GM23338 (cell line): ENCODE measurements around the gene RYR3. TPM values are rescaled to one million over a fixed set of nuclear protein-coding genes. Genes with fewer than 3 reads are reported as not detected.
"Not testable (repeated sequence)": the region's sequence is repeated elsewhere in the genome, so short reads cannot be mapped to it uniquely, and the experiment has no call there.

Source experiments
- ATAC-seq: fragments of 200-7000 bp; cut with Tn5 transposase; 3 replicates; pipeline ENCODE4 v1.9.1; 2020
- DNase-seq: peaks from one replicate; pipeline ENCODE4 v3.0.0-alpha.2; 2015; ENCODE audit warnings: low spot score
- H2AFZ ChIP-seq: fragments of 200-600 bp; sonication (generic); 2 replicates; pipeline ENCODE4 v1.8.0; 2016; ENCODE audit warnings: antibody characterized with exemption, mild to moderate bottlenecking, moderate library complexity
- H3F3A ChIP-seq: fragments of 200-600 bp; sonication (generic); replicated peaks from 2 replicates; pipeline ENCODE4 v1.8.0; 2017; ENCODE audit warnings: antibody characterized with exemption, mixed run types, low read depth
- H3K27ac ChIP-seq: fragments of 200-600 bp; sonication (generic); 2 replicates; pipeline ENCODE4 v1.6.1; 2016; ENCODE audit warnings: low read depth
- H3K27me3 ChIP-seq: fragments of 200-600 bp; sonication (generic); 2 replicates; pipeline ENCODE4 v1.8.0; 2016; ENCODE audit warnings: mild to moderate bottlenecking, mixed run types, moderate library complexity; ENCODE audit not compliant: insufficient read depth
- H3K36me3 ChIP-seq: fragments of 200-600 bp; sonication (generic); 2 replicates; pipeline ENCODE4 v1.8.0; 2016; ENCODE audit warnings: mild to moderate bottlenecking; ENCODE audit not compliant: insufficient read depth
- H3K4me1 ChIP-seq: fragments of 200-600 bp; sonication (generic); 2 replicates; pipeline ENCODE4 v1.8.0; 2016; ENCODE audit warnings: mild to moderate bottlenecking, moderate library complexity; ENCODE audit not compliant: insufficient read depth
- H3K4me2 ChIP-seq: fragments of 200-600 bp; sonication (generic); 2 replicates; pipeline ENCODE4 v1.7.1; 2017; ENCODE audit warnings: mixed run types
- H3K4me3 ChIP-seq: fragments of 200-600 bp; sonication (generic); 2 replicates; pipeline ENCODE4 v1.6.1; 2016; ENCODE audit warnings: mixed run types
- H3K79me2 ChIP-seq: fragments of 200-600 bp; sonication (generic); replicated peaks from 2 replicates; pipeline ENCODE4 v1.8.0; 2017; ENCODE audit warnings: mild to moderate bottlenecking; ENCODE audit not compliant: insufficient read depth
- H3K9me2 ChIP-seq: fragments of 200-600 bp; sonication (generic); 2 replicates; pipeline ENCODE4 v1.8.0; 2017; ENCODE audit not compliant: insufficient read depth
- H4K20me1 ChIP-seq: fragments of 200-600 bp; sonication (generic); replicated peaks from 2 replicates; pipeline ENCODE4 v1.8.0; 2017; ENCODE audit warnings: mild to moderate bottlenecking; ENCODE audit not compliant: insufficient read depth
- H3K27ac Mint-ChIP-seq: 2 replicates; pipeline ENCODE4 v1.8.0; 2020; ENCODE audit warnings: inconsistent platforms, mild to moderate bottlenecking, moderate library complexity, mixed read lengths
- H3K27me3 Mint-ChIP-seq: 3 replicates; pipeline ENCODE4 v1.8.0; 2022; ENCODE audit warnings: low read depth, mild to moderate bottlenecking, moderate library complexity, mixed read lengths, inconsistent platforms; ENCODE audit not compliant: insufficient read depth, poor library complexity
- H3K36me3 Mint-ChIP-seq: 3 replicates; pipeline ENCODE4 v1.8.0; 2021; ENCODE audit warnings: low read depth, mild to moderate bottlenecking, inconsistent platforms, moderate library complexity, mixed read lengths
- H3K4me1 Mint-ChIP-seq: 3 replicates; pipeline ENCODE4 v1.8.0; 2020; ENCODE audit warnings: mild to moderate bottlenecking, inconsistent platforms, mixed read lengths
- H3K4me3 Mint-ChIP-seq: 3 replicates; pipeline ENCODE4 v1.8.0; 2021; ENCODE audit warnings: moderate library complexity, mild to moderate bottlenecking, inconsistent platforms, mixed read lengths
- H3K9me3 Mint-ChIP-seq: 3 replicates; pipeline ENCODE4 v1.8.0; 2020; ENCODE audit warnings: moderate library complexity, mild to moderate bottlenecking, inconsistent platforms, mixed read lengths
- CREB1 ChIP-seq: fragments of 250-450 bp; sonication (Bioruptor Pico); IDR thresholded peaks from 2 replicates; pipeline ENCODE4 v1.5.0; 2020; ENCODE audit warnings: low read depth, mild to moderate bottlenecking, moderate library complexity
- EZH2phosphoT487 ChIP-seq: fragments of 200-600 bp; sonication (generic); IDR thresholded peaks from one replicate; pipeline ENCODE4 v1.8.1; 2018; ENCODE audit warnings: antibody characterized with exemption; ENCODE audit not compliant: unreplicated experiment
- JUNB ChIP-seq: IDR thresholded peaks from one replicate; pipeline ENCODE4 v1.6.1; 2016; ENCODE audit warnings: antibody characterized with exemption; ENCODE audit not compliant: unreplicated experiment
- POLR2AphosphoS5 ChIP-seq: IDR thresholded peaks from 2 replicates; pipeline ENCODE4 v1.6.1; 2016; ENCODE audit warnings: antibody characterized with exemption, low read depth
- STAT1 ChIP-seq: IDR thresholded peaks from one replicate; pipeline ENCODE4 v1.6.1; 2016; ENCODE audit warnings: antibody characterized with exemption; ENCODE audit not compliant: unreplicated experiment
- ZNF114 ChIP-seq: fragments of 250-450 bp; sonication (Bioruptor Pico); IDR thresholded peaks from 2 replicates; pipeline ENCODE4 v1.5.0; 2020; ENCODE audit warnings: mild to moderate bottlenecking, moderate library complexity
- polyA plus RNA-seq: library from polyadenylated mRNA; unstranded; fragments of >200 nt; fragmentation: Nextera tagmentation; extraction: Ambion mirVana; gene quantifications from 2 replicates; pipeline ENCODE4 v1.2.1, GENCODE V29; 2016
- total RNA-seq: library from RNA; depleted of rRNA; stranded (reverse); fragments of >200 nt; shearing (Covaris generic); gene quantifications from 2 replicates; pipeline ENCODE4 v1.2.3, GENCODE V29; 2014
- TF ChIP-seq, protein P1 (sequence below), 2 experiments: fragments of 200-600 bp in 1 of 2; sonication (generic) in 1 of 2; conservative IDR thresholded peaks; 2 replicates each; pipeline versions ENCODE4 v1.5.1 to v1.6.1; 2016 to 2017; ENCODE audit warnings: antibody characterized with exemption in 2 of 2, low read depth in 2 of 2, mild to moderate bottlenecking in 2 of 2, moderate library complexity in 1 of 2
- TF ChIP-seq, protein P2 (sequence below): IDR thresholded peaks from one replicate; pipeline ENCODE4 v1.6.1; 2018; ENCODE audit warnings: antibody characterized with exemption; ENCODE audit not compliant: unreplicated experiment

RYR3 gene
- total and polyA plus RNA-seq, 2 experiments from 2014 or later = 1.1 to 1.2 TPM

DNA sequence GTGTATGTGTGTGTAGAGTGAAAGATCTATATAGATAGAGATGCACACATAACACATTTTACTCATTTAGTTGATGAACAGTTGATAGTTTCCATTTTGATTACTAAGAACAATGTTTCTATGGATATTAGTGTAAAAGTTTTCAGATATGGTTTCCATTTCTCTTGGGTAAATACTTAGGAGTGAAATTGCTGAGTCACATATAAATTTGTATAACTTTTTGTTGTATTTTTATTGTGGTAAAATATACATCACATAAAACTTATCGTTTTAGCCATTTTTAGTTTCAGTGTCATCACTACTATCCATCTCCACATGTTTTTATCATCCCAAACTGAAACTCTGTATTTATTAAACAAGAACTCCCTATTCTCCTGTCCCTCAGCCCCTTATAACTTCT lies 258.3 kb downstream of the RYR3 start:
- H3K4me1 ChIP-seq = no peaks in the 10 kb centered on the region
- no peaks in the 10 kb centered on the region for H3K36me3 ChIP-seq
- H3K27me3 ChIP-seq = no peaks in the 10 kb centered on the region
- no peaks in the 10 kb centered on the region for H3K79me2 ChIP-seq
- no peak overlapping the region for H3K27ac Mint-ChIP-seq
- H3K4me3 ChIP-seq = no peak overlapping the region
- no peak overlapping the region for H3K4me3 Mint-ChIP-seq
- TF ChIP-seq ZNF114 (CRISPR knock-in tag) = no peak
- TF ChIP-seq, protein P1, sequence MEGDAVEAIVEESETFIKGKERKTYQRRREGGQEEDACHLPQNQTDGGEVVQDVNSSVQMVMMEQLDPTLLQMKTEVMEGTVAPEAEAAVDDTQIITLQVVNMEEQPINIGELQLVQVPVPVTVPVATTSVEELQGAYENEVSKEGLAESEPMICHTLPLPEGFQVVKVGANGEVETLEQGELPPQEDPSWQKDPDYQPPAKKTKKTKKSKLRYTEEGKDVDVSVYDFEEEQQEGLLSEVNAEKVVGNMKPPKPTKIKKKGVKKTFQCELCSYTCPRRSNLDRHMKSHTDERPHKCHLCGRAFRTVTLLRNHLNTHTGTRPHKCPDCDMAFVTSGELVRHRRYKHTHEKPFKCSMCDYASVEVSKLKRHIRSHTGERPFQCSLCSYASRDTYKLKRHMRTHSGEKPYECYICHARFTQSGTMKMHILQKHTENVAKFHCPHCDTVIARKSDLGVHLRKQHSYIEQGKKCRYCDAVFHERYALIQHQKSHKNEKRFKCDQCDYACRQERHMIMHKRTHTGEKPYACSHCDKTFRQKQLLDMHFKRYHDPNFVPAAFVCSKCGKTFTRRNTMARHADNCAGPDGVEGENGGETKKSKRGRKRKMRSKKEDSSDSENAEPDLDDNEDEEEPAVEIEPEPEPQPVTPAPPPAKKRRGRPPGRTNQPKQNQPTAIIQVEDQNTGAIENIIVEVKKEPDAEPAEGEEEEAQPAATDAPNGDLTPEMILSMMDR (conservative IDR thresholded peaks at IDR 0.05; ENCODE audit: low read depth in 2 of 2) = no peak
- TF ChIP-seq, protein P2, sequence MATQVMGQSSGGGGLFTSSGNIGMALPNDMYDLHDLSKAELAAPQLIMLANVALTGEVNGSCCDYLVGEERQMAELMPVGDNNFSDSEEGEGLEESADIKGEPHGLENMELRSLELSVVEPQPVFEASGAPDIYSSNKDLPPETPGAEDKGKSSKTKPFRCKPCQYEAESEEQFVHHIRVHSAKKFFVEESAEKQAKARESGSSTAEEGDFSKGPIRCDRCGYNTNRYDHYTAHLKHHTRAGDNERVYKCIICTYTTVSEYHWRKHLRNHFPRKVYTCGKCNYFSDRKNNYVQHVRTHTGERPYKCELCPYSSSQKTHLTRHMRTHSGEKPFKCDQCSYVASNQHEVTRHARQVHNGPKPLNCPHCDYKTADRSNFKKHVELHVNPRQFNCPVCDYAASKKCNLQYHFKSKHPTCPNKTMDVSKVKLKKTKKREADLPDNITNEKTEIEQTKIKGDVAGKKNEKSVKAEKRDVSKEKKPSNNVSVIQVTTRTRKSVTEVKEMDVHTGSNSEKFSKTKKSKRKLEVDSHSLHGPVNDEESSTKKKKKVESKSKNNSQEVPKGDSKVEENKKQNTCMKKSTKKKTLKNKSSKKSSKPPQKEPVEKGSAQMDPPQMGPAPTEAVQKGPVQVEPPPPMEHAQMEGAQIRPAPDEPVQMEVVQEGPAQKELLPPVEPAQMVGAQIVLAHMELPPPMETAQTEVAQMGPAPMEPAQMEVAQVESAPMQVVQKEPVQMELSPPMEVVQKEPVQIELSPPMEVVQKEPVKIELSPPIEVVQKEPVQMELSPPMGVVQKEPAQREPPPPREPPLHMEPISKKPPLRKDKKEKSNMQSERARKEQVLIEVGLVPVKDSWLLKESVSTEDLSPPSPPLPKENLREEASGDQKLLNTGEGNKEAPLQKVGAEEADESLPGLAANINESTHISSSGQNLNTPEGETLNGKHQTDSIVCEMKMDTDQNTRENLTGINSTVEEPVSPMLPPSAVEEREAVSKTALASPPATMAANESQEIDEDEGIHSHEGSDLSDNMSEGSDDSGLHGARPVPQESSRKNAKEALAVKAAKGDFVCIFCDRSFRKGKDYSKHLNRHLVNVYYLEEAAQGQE = no peak
- TF ChIP-seq STAT1 = no peak
- H3K27me3 Mint-ChIP-seq = no peaks in the 10 kb centered on the region
- no peak overlapping the region for H3K27ac ChIP-seq
- H2AFZ ChIP-seq = no peak overlapping the region
- H3K36me3 Mint-ChIP-seq = no peaks in the 10 kb centered on the region
- no peak overlapping the region for H3K4me2 ChIP-seq
- no peaks in the 10 kb centered on the region for H4K20me1 ChIP-seq
- H3K9me3 Mint-ChIP-seq = no peaks in the 10 kb centered on the region
- ATAC-seq = no peak
- no peaks in the 10 kb centered on the region for H3F3A ChIP-seq
- no peaks in the 10 kb centered on the region for H3K4me1 Mint-ChIP-seq
- H3K9me2 ChIP-seq = no peaks in the 10 kb centered on the region
- DNase-seq = no peak

DNA sequence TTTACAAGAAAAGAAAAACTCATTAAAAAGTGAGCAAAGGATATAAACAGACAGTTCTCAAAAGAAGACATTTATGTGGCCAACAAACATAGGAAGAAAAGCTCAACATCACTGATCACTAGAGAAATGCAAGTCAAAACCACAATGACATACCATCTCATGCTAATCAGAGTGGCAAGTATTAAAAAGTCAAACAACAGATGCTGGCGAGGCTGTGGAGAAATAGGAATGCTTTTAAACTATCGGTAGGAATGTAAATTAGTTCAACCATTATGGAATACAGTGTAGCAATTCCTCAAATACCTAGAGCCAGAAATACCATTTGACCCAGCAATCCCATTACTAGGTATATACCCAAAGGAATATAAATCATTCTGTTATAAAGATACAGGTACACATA lies 267.1 kb downstream of the RYR3 start:
- H3K4me1 Mint-ChIP-seq = peaks cover 11% of the 10 kb centered on the region
- not testable (repeated sequence) for H3K36me3 ChIP-seq, H3K4me3 ChIP-seq, ATAC-seq, H2AFZ ChIP-seq, H3K36me3 Mint-ChIP-seq, H3K27me3 Mint-ChIP-seq, H3K4me3 Mint-ChIP-seq, H3K27ac ChIP-seq, H3K4me2 ChIP-seq, H3K27me3 ChIP-seq, DNase-seq, H3K4me1 ChIP-seq, H3K27ac Mint-ChIP-seq, H4K20me1 ChIP-seq, H3K9me2 ChIP-seq, H3F3A ChIP-seq, H3K9me3 Mint-ChIP-seq, H3K79me2 ChIP-seq

DNA sequence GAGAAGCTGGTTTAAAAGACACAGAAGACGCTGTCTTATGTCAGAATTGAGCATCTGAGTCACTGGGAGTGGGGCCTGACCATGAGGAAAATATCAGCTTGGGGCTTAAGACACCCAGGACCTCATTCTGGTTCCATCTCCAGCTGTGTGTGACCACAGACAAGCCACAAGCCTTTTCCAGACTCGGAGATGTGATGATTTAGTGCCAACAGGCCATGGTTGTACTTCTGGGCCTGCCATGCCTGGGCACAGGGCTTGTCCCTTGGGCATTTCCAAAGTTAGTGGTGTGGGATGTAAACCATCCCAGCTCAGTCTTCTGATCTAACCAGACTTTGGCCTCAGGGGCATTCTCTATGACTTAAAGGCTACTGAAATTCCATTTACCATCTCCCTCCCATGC lies 269.8 kb downstream of the RYR3 start:
- Histone ChIP-seq H3K27me3 (no peaks in the 10 kb centered on the region), H3K4me2 (no peak overlapping the region), H2AFZ (no peak overlapping the region), H3K9me2 (no peaks in the 10 kb centered on the region), H3K36me3 (no peaks in the 10 kb centered on the region), H3K79me2 (no peaks in the 10 kb centered on the region), H3K27ac (no peak overlapping the region), H3K4me3 (no peak overlapping the region), H3F3A (no peaks in the 10 kb centered on the region), H3K4me1 (peaks cover 7% of the 10 kb centered on the region), H4K20me1 (no peaks in the 10 kb centered on the region)
- Mint-ChIP-seq H3K4me3 (no peak overlapping the region), H3K36me3 (no peaks in the 10 kb centered on the region), H3K27me3 (peaks cover 7% of the 10 kb centered on the region), H3K4me1 (peaks cover 18% of the 10 kb centered on the region), H3K9me3 (no peaks in the 10 kb centered on the region), H3K27ac (no peak overlapping the region)
- no peak for DNase-seq
- no peak for ATAC-seq
- TF ChIP-seq EZH2phosphoT487 (no peak), CREB1 (CRISPR knock-in tag) (no peak), POLR2AphosphoS5 (no peak), JUNB (no peak)
